Hepatocyte (in vitro differentiated cells): Measurements from ENCODE around the gene SORCS2.

Source experiments
- CTCF ChIP-seq: fragments of 200-600 bp; sonication (generic); IDR thresholded peaks from 2 replicates; pipeline ENCODE4 v1.5.1; 2016; ENCODE audit warnings: antibody characterized with exemption, mild to moderate bottlenecking; ENCODE audit not compliant: poor library complexity
- EZH2 ChIP-seq: fragments of 200-600 bp; sonication (generic); IDR thresholded peaks from 2 replicates; pipeline ENCODE4 v1.6.1; 2016; ENCODE audit warnings: antibody characterized with exemption, mild to moderate bottlenecking, borderline replicate concordance

- no peak for TF ChIP-seq EZH2
- no peak for TF ChIP-seq CTCF
Measured at GRCh38 chr4:7704091-7704490, 511.8 kb downstream of the SORCS2 start.
